Stimulated activated naive CD4-positive, alpha-beta T cell (primary cell): ENCODE measurements around the gene ALOX12.
"Not testable (repeated sequence)": the region's sequence is repeated elsewhere in the genome, so short reads cannot be mapped to it uniquely, and the experiment has no call there.

Experiments
- DNase-seq, 6 experiments: peaks; one replicate each; lab custom pipeline; 2025; lab: John Stamatoyannopoulos, UW

The ALOX12 gene

GRCh38 chr17:7045492-7046126 is 49.8 kb downstream of the ALOX12 start:
- peak in 5 of 6 experiments; percentile 27 to 79 (median 70) for DNase-seq

GRCh38 chr17:7046127-7046724 is 50.4 kb downstream of the ALOX12 start:
- peak in 5 of 6 experiments; percentile 16 to 79 (median 39) for DNase-seq

- peak; percentile 61 to 83 (median 71) for DNase-seq
Measured at GRCh38 chr17:7046725-7047397, 51.0 kb downstream of the ALOX12 start.

DNA sequence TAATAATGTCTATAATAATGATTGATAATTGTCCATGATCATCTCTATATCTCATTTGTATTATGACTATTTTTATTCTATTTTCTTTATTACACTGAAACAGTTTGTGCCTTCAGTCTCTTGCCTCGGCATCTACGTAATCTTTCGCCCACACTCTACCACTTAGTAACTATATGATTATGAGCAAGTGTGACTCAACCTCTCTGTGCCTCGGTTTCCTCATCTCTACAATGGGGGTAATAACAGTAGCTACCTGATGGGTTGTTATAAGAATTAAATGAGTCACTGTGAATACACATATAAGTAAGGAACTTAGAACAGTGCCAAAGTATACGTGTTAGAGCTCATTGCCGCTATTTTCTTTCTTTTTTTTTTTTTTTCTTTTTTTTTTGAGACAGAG is 51.7 kb downstream of the ALOX12 start:
- DNase-seq: no peak

DNA sequence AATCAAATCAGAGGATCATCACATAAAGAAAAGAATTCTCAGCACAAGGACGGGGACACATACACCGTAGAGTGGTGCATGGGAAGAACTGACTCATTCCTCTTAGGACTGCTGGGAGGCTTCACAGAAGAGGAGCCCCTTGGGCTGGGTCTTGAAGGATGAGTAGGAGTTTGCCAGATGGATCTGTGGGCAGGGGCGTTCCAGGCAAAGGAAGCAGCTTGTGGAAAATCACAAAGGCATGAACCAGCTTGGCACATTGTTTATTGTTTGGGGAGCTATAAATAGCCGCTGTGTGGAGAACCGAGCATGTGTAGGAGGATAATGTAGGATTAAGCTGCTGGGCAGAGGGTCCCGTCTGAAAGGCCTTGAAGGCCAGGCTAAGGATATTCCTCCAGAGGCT is 53.1 kb downstream of the ALOX12 start:
- no peak for DNase-seq

- not testable (repeated sequence) for DNase-seq
Measured at GRCh38 chr17:7050583-7050982, 54.7 kb downstream of the ALOX12 start.

DNA sequence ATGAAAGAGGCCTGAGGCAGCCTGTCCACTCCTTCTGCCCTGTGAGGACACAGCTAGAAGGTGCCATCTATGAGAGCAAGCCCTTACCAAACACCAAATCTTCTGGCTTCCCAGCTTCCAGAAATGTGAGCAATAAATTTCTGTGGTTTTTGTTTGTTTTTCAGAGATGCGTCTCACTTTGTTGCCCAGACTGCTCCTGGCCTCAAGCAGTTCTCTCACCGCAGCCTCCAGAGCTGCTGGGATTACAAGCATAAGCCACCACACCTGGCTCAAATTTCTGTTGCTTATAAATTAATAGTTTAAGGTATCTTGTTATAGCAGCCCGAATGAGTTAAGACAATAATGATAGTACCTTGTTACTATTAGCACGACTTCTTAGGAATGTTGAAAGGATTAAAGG is 60.5 kb downstream of the ALOX12 start:
- no peak for DNase-seq

- no peak for DNase-seq
Measured at GRCh38 chr17:7058831-7059447, 63.1 kb downstream of the ALOX12 start.
